HFFc6 (cell line): ENCODE measurements around the gene SLC31A2. TPM values are rescaled to one million over a fixed set of nuclear protein-coding genes. Genes with fewer than 3 reads are reported as not detected.
A peak's percentile ranks its signal among the peaks of the same experiment; 100 is the strongest.

Source experiments
- DNase-seq: peaks from one replicate; pipeline ENCODE4 v3.0.0-alpha.2; 2018
- H3K27ac Mint-ChIP-seq: 2 replicates; pipeline ENCODE4 v1.8.0; 2020; ENCODE audit warnings: mild to moderate bottlenecking, mixed read lengths
- H3K27me3 Mint-ChIP-seq: 2 replicates; pipeline ENCODE4 v1.8.0; 2021; ENCODE audit warnings: mild to moderate bottlenecking, moderate library complexity, mixed read lengths; ENCODE audit not compliant: insufficient read depth
- H3K36me3 Mint-ChIP-seq: 2 replicates; pipeline ENCODE4 v1.8.0; 2021; ENCODE audit warnings: low read depth, mixed read lengths
- H3K4me1 Mint-ChIP-seq: 2 replicates; pipeline ENCODE4 v1.8.0; 2020; ENCODE audit warnings: low read depth, mixed read lengths
- H3K4me3 Mint-ChIP-seq: 2 replicates; pipeline ENCODE4 v1.8.0; 2020; ENCODE audit warnings: mild to moderate bottlenecking, moderate library complexity, mixed read lengths
- H3K9me3 Mint-ChIP-seq: 2 replicates; pipeline ENCODE4 v1.8.0; 2020; ENCODE audit warnings: mild to moderate bottlenecking, mixed read lengths
- total RNA-seq, 6 experiments: library from RNA; stranded (reverse); fragmentation: NEBNext Ultra II Directional; extraction: Animal tissue kit (Norgen Biotek cat#: 25700); gene quantifications; 2 replicates in 1 of 6; 3 replicates in 5 of 6; pipeline ENCODE4 v1.2.3, GENCODE V29; 2021
- TF ChIP-seq, protein P1 (sequence below): fragments of 200-600 bp; sonication (generic); IDR thresholded peaks from 2 replicates; pipeline ENCODE4 v1.5.0; 2021; ENCODE audit warnings: antibody characterized with exemption, mild to moderate bottlenecking

The SLC31A2 gene
- total RNA-seq, 6 experiments from 2014 or later = 7.5 to 11.3 (median 9.4) TPM

DNA sequence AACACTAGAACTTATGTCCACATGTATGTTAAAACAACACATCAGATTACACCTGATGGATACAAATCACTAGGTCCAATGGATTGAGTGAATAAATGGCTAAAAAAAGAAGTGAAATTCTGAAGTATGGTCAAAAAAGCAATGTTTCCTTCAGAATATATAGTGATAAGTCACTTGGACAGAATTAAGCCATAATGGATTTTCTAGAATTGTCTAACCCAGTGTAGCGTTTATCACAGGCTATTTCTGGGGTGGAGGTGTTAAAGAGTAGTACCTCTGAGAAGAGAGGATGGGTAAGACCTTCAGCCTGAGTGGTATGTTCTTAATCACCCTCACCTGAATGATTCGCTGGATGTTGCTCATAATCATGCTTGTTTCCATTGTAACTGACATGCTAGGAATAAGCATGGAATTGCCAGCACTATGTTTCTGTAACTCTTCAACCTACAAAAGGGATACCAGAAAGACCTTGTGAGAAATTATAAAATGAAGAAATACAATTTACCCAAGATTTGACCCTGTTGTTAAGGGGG, 33.2 kb downstream of the SLC31A2 start:
- Mint-ChIP-seq H3K4me1 (peaks cover 44% of the 10 kb centered on the region), H3K36me3 (peaks cover 54% of the 10 kb centered on the region), H3K27me3 (no peaks in the 10 kb centered on the region), H3K4me3 (no peak overlapping the region), H3K27ac (peak overlapping the region; percentile 13; the same call in 1 of the 2 replicates), H3K9me3 (no peaks in the 10 kb centered on the region)
- DNase-seq = no peak
- TF ChIP-seq, protein P1, sequence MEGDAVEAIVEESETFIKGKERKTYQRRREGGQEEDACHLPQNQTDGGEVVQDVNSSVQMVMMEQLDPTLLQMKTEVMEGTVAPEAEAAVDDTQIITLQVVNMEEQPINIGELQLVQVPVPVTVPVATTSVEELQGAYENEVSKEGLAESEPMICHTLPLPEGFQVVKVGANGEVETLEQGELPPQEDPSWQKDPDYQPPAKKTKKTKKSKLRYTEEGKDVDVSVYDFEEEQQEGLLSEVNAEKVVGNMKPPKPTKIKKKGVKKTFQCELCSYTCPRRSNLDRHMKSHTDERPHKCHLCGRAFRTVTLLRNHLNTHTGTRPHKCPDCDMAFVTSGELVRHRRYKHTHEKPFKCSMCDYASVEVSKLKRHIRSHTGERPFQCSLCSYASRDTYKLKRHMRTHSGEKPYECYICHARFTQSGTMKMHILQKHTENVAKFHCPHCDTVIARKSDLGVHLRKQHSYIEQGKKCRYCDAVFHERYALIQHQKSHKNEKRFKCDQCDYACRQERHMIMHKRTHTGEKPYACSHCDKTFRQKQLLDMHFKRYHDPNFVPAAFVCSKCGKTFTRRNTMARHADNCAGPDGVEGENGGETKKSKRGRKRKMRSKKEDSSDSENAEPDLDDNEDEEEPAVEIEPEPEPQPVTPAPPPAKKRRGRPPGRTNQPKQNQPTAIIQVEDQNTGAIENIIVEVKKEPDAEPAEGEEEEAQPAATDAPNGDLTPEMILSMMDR = no peak

DNA sequence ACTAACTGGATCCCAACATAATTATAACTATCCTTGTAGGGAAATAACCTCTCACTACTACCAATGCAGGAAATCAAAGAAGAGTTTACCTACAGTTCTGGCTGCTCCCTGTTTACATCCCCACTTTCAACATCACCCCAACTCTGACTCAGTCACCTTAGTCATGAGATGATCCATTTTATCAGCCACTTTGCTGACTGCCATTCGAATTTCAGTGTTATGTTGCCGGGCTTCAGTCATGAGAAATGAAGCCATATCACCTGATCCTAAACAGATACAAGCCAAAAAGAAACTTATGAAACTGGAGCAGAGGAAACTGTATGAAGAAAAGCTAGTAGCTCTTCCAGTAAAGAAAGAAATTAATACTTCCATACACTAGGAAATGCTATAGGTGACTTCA, 33.7 kb downstream of the SLC31A2 start:
- H3K4me1 Mint-ChIP-seq = peaks cover 44% of the 10 kb centered on the region
- no peaks in the 10 kb centered on the region for H3K27me3 Mint-ChIP-seq
- peak; percentile 54 for DNase-seq
- peak overlapping the region; percentile 47; the same call in 1 of the 2 replicates for H3K27ac Mint-ChIP-seq
- H3K9me3 Mint-ChIP-seq = no peaks in the 10 kb centered on the region
- TF ChIP-seq, protein P1 = no peak
- peaks cover 54% of the 10 kb centered on the region for H3K36me3 Mint-ChIP-seq
- no peak overlapping the region for H3K4me3 Mint-ChIP-seq

DNA sequence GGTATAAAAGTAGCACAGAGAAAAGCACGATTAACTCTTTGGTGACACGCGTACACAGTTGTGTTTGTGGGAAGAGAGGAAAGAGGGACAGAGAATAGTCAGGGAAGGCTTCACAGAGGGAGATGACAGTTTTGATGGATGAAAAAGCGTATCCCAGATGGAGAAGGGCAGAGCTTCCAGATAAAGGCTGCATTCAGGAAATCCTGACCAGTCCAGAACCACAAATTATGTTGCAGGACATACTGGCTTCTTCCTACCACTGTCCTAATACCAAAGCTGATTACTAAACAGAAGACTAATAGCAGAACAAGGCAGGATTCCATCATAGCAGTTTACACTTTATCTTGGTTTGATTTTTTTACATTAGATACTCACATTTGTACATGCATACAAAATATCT, 34.5 kb downstream of the SLC31A2 start:
- Mint-ChIP-seq H3K9me3 (no peaks in the 10 kb centered on the region), H3K4me3 (no peak overlapping the region), H3K27me3 (no peaks in the 10 kb centered on the region), H3K27ac (peak overlapping the region; percentile 43), H3K4me1 (peaks cover 49% of the 10 kb centered on the region), H3K36me3 (peaks cover 58% of the 10 kb centered on the region)
- DNase-seq = no peak
- TF ChIP-seq, protein P1 = no peak

DNA sequence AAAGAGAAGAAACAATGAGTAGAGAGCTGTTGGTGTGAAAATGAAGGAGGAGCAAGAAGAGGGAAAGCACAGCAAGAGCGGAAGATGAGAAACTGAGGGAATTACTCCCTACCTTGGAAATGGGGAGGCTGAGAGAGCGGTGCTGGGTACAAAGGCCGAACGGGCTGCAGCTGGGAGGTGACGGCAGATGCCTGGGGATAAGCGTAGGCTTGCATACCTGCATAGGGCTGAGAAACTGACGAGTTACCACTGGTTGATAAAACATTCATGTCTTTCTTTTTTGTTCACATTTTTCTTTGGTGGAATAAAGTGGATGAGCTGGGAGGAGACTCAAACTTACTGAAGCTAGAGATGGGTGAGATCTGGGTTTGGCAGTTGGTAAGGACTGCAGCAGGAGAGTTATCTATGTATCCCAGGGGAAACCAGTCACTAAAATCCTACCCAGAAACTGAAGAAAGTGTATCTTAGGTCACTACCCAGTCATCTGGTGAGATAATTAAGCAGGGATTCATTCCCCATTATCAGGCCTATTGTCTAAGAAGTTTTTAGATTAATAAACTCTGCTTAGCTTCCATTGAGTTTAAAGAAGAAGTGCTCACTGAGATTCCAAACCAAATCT, 35.4 kb downstream of the SLC31A2 start:
- no peak for DNase-seq
- peaks cover 63% of the 10 kb centered on the region for H3K36me3 Mint-ChIP-seq

DNA sequence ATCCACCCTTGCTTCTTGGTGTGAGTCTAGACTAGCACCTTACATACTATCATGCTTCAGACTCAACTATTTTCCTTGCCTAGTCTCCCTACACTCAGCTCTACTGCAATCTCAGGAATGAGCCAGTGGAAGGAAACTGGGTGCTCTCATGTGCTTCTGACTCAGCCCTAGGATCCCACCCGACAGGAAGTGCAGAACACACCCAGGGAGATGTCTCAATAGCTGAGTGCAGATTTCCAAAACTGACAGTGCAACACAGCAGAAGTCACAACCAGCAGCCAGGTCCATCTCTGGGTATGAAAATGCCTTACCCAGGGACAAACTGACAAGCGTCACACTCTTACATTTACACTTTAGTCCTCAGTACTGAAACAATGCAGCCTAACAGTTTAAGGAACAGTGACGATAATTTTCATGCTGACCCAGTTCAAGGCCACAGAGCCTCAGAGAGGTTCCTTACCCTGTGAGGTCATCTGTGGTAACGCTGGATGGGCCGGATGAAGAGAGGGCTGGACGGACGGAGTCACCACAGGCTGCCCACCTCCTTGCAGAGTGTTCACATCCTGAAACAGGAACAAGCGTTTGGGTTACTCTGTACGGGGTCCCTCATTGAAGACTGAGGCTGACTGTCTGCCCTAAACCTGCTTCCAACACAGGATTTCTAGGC, 37.3 kb downstream of the SLC31A2 start:
- peak; percentile 88 for DNase-seq
- no peaks in the 10 kb centered on the region for H3K9me3 Mint-ChIP-seq
- H3K4me1 Mint-ChIP-seq = peaks cover 54% of the 10 kb centered on the region
- H3K36me3 Mint-ChIP-seq = peaks cover 50% of the 10 kb centered on the region
- peak overlapping the region; percentile 96 for H3K27ac Mint-ChIP-seq
- H3K27me3 Mint-ChIP-seq = no peaks in the 10 kb centered on the region
- H3K4me3 Mint-ChIP-seq = peak overlapping the region; percentile 78
- TF ChIP-seq, protein P1 = no peak

More for the DNA sequence above, 35.4 kb downstream of the SLC31A2 start:
- peaks cover 54% of the 10 kb centered on the region for H3K4me1 Mint-ChIP-seq
- peak overlapping the region; percentile 52 for H3K27ac Mint-ChIP-seq
- no peak overlapping the region for H3K4me3 Mint-ChIP-seq
- no peaks in the 10 kb centered on the region for H3K9me3 Mint-ChIP-seq
- H3K27me3 Mint-ChIP-seq = no peaks in the 10 kb centered on the region
- TF ChIP-seq, protein P1 = no peak
